Heart left ventricle (tissue), 13 donors: Measurements from ENCODE around the gene LAG3.

Experiments
- POLR2A ChIP-seq, 2 donors: fragments of 450-650 bp; IDR thresholded peaks; one replicate each; pipeline ENCODE4 v1.6.1; 2017; ENCODE audit warnings: antibody characterized with exemption in 2 of 2, mild to moderate bottlenecking in 2 of 2, moderate library complexity in 2 of 2
- TF ChIP-seq, protein P1 (sequence below), 12 donors: fragments of 200-600 bp; sonication (generic) in 4 of 12; IDR thresholded peaks; one replicate each; pipeline versions ENCODE4 v1.5.0 to v1.8.0; 2018 to 2022; ENCODE audit warnings: antibody characterized with exemption in 12 of 12, mild to moderate bottlenecking in 5 of 12
- donor health status: ischemic (EF 13 %, LVEDD 7.1; RV severe dilation, severe dysfunction).
- donor health status: DM: no; HTN: yes; CAD: no.
- donor health status: DM: no; HTN: no; CAD: no.
- donor health status: ischemic (EF 25% LVEDD 6.9; RV normal size, moderate dysfunction).
- donor health status: ischemic (EF 25% LVEDD 5.7; RV mildly dilated, moderate dysfunction).
- donor health status: ischemic (EF 35%, LVEDD 5.7; RV mildly dilated, moderate dysfunction).
- donor health status: nonischemic (EF 11% LVEDD 7.7; RV severe dilation, severe dysfunction).
- donor health status: DM: yes; HTN: yes; CAD: no.
- donor health status: PGD.
- donor health status: ischemic (EF 29% LVEDD 5.4; RV normal size, mild dysfunction).
- donor health status: nonischemic (EF 23%, LVEDD 6.1; RV moderate dilation, normal function).

GRCh38 chr12:6792522-6793201 is 20.3 kb downstream of the LAG3 start:
- TF ChIP-seq, protein P1, sequence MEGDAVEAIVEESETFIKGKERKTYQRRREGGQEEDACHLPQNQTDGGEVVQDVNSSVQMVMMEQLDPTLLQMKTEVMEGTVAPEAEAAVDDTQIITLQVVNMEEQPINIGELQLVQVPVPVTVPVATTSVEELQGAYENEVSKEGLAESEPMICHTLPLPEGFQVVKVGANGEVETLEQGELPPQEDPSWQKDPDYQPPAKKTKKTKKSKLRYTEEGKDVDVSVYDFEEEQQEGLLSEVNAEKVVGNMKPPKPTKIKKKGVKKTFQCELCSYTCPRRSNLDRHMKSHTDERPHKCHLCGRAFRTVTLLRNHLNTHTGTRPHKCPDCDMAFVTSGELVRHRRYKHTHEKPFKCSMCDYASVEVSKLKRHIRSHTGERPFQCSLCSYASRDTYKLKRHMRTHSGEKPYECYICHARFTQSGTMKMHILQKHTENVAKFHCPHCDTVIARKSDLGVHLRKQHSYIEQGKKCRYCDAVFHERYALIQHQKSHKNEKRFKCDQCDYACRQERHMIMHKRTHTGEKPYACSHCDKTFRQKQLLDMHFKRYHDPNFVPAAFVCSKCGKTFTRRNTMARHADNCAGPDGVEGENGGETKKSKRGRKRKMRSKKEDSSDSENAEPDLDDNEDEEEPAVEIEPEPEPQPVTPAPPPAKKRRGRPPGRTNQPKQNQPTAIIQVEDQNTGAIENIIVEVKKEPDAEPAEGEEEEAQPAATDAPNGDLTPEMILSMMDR (IDR thresholded peaks at IDR 0.05): no peak
- TF ChIP-seq POLR2A (IDR thresholded peaks at IDR 0.05): no peak
